CD4-positive, alpha-beta T cell treated with Interleukin-17A for 1 hour (primary cell): ENCODE data around the gene PHLPP1.

ENCODE experiments used
- DNase-seq: peaks from one replicate; pipeline ENCODE4 v3.0.0-alpha.2; 2020

PHLPP1 gene

DNA sequence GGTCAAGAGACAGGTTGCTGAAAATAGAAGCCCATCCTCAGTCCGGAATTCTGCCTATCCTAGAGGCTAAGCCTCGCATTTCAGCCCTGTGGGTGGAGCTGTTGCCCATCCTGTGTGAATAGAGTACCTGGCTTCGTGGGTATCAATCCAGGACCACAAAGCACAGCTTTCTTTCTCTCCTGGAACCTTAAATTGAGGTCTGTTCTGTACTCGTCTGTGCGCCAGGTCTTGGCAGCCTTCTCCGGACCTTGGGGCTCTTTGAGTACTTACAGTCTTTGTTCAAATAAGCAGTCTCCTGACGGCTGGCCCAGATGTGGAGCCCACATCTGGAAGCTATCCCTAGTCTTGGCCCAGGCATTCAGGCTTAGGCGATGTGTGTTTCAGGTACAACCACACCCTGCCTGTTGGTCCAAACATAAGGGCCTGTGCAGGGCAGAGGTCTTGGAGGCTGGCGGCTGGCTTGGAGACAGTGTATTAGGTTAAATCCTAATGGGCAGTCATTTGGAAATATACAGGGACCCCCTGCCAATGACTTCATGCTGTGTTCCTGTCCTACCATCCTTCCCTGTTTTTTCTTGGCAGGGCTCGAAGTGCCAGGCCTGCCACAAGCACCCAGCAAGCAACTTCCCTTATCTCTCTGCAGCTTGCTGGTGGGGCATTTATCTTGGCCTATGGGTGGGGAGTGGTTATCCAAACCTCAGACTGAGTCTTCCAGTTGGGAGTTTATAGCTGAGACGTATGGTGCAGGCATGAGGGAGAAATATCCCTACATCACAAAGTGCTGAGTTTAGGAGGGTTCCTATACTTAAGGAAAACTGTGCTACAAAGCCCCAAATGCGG is 310.1 kb downstream of the PHLPP1 start:
- DNase-seq = peak; percentile 3

GRCh38 chr18:63028380-63028779 is 313.0 kb downstream of the PHLPP1 start:
- no peak for DNase-seq
